Activated CD8-positive, alpha-beta T cell treated with anti-CD3 and anti-CD28 coated beads for 36 hours (primary cell): Measurements from ENCODE around the gene NUDT3. TPM values are rescaled to one million over a fixed set of nuclear protein-coding genes. Genes with fewer than 3 reads are reported as not detected.

Experiments
- ATAC-seq: fragments of 200-7000 bp; cut with Tn5 transposase; one replicate; pipeline ENCODE4 v1.10.0; 2021; ENCODE audit warnings: mild to moderate bottlenecking, moderate library complexity
- CTCF ChIA-PET: fragments of 350-600 bp; sonication (Branson Sonifier 250); formaldehyde crosslinking; loops from one replicate; lab custom pipeline; 2021; ENCODE audit warnings: antibody characterized with exemption; lab: Charles Lee
- POLR2A ChIA-PET: fragments of 350-600 bp; sonication (Branson Sonifier 250); formaldehyde crosslinking; loops from one replicate; lab custom pipeline; 2021; ENCODE audit warnings: antibody characterized with exemption; lab: Charles Lee
- DNase-seq: peaks from one replicate; pipeline ENCODE4 v3.0.0-alpha.2; 2020
- H3K27ac Mint-ChIP-seq: one replicate; pipeline ENCODE4 v1.8.0; 2021; ENCODE audit warnings: mild to moderate bottlenecking, mixed read lengths
- H3K27me3 Mint-ChIP-seq: one replicate; pipeline ENCODE4 v1.8.0; 2021; ENCODE audit warnings: mixed read lengths
- H3K36me3 Mint-ChIP-seq: one replicate; pipeline ENCODE4 v1.8.0; 2021; ENCODE audit warnings: low read depth, mixed read lengths
- H3K4me1 Mint-ChIP-seq: one replicate; pipeline ENCODE4 v1.8.0; 2021; ENCODE audit warnings: low read depth, mixed read lengths
- H3K4me3 Mint-ChIP-seq: one replicate; pipeline ENCODE4 v1.8.0; 2021; ENCODE audit warnings: mild to moderate bottlenecking, moderate library complexity, mixed read lengths
- H3K9me3 Mint-ChIP-seq: one replicate; pipeline ENCODE4 v1.8.0; 2021; ENCODE audit warnings: mixed read lengths
- intact Hi-C: fragments of 100-400 bp; cut with micrococcal nuclease; formaldehyde crosslinking; loops from one replicate; pipeline ENCODE4 v1.10.0; 2022
- total RNA-seq, 2 experiments: library from RNA; stranded (reverse); gene quantifications; one replicate each; pipeline ENCODE4 v1.2.3, GENCODE V29; 2021
- TF ChIP-seq, protein P1 (sequence below): fragments of 200-600 bp; IDR thresholded peaks from one replicate; pipeline ENCODE4 v1.8.0; 2022; ENCODE audit warnings: antibody characterized with exemption, mild to moderate bottlenecking

NUDT3 gene
- total RNA-seq, 2 experiments from 2014 or later, result 15.0 to 15.2 TPM

DNA sequence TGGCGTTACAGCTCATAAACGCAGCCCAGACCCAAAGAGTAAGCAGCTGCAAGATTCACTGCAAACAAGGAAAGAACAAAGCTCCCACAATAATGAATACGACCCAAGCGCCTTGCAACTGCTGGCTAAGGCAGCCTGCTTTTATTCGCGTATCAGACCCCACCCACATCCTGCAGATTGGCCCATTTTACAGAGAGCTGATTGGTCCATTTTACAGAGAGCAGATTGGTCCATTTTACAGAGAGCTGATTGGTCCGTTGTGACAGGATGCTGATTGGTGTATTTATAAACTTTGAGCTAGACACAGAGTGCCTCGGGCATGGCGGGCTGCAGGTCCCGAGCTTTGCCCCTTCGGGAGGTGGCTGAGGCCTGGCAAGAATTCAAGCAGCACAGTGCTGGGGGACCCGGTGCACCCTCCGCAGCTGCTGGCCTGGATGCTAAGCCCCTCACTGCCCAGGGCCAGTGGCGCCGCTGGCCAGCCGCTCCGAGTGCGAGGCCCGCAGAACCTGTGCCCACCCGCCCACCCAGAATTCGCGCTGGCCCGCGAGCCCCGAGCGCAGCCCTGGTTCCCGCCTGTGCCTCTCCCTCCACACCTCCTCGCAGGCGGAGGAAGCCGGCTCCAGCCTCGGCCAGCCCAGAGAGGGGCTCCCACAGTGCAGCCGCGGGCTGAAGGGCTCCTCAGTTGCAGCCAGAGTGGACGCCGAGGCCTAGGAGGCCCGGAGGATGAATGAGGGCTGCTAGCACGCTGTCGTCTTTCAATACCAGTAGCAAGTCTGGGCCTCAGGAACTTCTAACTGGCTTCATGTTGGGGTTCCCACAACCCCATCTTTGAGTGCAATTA, 44.6 kb upstream of the NUDT3 start:
- Mint-ChIP-seq H3K27ac (no peak overlapping the region), H3K36me3 (no peaks in the 10 kb centered on the region), H3K4me3 (no peak overlapping the region), H3K27me3 (no peaks in the 10 kb centered on the region), H3K9me3 (no peaks in the 10 kb centered on the region), H3K4me1 (no peaks in the 10 kb centered on the region)
- TF ChIP-seq, protein P1, sequence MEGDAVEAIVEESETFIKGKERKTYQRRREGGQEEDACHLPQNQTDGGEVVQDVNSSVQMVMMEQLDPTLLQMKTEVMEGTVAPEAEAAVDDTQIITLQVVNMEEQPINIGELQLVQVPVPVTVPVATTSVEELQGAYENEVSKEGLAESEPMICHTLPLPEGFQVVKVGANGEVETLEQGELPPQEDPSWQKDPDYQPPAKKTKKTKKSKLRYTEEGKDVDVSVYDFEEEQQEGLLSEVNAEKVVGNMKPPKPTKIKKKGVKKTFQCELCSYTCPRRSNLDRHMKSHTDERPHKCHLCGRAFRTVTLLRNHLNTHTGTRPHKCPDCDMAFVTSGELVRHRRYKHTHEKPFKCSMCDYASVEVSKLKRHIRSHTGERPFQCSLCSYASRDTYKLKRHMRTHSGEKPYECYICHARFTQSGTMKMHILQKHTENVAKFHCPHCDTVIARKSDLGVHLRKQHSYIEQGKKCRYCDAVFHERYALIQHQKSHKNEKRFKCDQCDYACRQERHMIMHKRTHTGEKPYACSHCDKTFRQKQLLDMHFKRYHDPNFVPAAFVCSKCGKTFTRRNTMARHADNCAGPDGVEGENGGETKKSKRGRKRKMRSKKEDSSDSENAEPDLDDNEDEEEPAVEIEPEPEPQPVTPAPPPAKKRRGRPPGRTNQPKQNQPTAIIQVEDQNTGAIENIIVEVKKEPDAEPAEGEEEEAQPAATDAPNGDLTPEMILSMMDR, result no peak
- intact Hi-C loops, result no loop called here
- POLR2A ChIA-PET, result interaction anchor here (1.8 kb wide), 1 partner anchor 21 kb away, joined by 6 read pairs; no protein-coding TSS in a partner anchor
- DNase-seq (no peak), ATAC-seq (no peak)
- CTCF ChIA-PET, result no interaction called here

DNA sequence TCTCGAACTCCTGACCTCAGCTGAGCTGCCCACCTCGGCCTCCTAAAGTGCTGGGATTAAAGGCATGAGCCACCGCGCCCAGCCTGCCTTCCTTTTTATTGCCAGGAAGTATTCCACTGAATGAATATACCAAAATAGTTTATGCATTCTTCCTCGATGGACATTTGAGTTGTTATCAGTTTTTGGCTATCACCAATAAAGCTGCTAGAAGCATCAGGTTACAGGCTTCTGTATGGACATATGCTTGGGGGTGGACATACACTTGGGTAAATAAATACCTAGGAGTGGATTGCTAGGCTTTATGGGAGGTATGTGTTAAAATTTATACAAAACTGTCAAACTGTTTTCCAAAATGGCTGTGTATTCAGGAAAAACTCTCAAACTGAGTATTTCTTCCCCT, 43.4 kb upstream of the NUDT3 start:
- Mint-ChIP-seq H3K9me3 (no peaks in the 10 kb centered on the region), H3K27ac (no peak overlapping the region), H3K36me3 (no peaks in the 10 kb centered on the region), H3K27me3 (no peaks in the 10 kb centered on the region), H3K4me3 (no peak overlapping the region), H3K4me1 (no peaks in the 10 kb centered on the region)
- intact Hi-C loops, result no loop called here
- TF ChIP-seq, protein P1, result no peak
- ChIA-PET CTCF (no interaction called here), POLR2A (interaction anchor here (1.8 kb wide), 1 partner anchor 20 kb away, joined by 6 read pairs; no protein-coding TSS in a partner anchor)
- DNase-seq (no peak), ATAC-seq (no peak)

DNA sequence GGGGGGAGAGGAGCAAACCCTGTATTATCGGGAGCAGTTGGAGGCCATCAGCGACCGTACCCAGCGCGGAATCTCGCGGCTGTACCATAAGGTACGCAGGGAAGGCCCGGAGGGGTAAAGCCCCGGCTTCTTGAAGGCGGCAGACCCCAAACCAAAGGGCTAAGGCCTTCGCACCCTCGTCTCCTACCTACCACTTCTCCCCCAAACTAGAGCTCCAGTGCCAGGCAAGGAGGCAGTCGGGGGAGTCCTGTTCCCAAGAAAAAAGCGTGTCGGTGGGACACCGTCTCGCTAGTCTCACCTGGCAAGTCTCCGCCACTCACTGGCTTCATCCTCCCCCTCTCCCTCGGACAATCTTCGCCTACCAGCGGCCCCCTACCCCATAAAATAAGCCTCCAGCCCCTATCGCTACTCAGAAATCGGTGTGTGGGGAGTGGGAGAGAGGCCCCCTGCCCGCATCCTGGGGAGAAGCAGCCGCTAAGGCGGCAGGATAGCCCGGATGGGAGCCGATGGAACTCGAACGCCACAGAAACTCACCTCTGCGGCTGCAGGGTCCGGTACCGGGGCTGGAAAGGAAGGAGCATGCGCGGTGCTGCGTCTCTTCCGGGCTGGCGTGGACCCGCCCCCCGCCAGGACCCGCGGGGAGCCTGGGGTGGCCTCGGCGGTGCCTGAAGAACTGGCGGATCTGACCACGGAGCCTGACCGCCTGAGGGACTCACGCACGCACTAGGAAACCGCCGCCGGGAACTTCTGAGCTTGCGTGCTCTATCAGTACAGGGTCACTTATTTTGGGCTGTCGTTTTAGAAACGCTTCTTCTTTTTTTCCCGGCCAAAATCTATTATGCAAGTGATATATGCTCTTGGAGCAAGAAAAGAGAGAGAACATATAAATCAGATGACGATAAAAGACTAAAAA, 33.3 kb upstream of the NUDT3 start, which contains the start of gene RPS10:
RPS10 (minus strand) TSS at position 572 of the 913 bp plus-strand sequence. CDS start 848 bp downstream, outside the sequence.
- POLR2A ChIA-PET, result interaction anchor here (0.6 to 5.0 kb wide), 15 partner anchors 10 to 366 kb away, joined by 3 to 63 read pairs (median 4); partner anchors contain the start of genes BLTP3A, HMGA1, NUDT3 and SMIM29
- TF ChIP-seq, protein P1, result no peak
- CTCF ChIA-PET, result interaction anchor here (0.8 to 1.4 kb wide), 4 partner anchors 11 to 176 kb away, joined by 3 to 7 read pairs (median 4); partner anchors contain the start of gene SMIM29
- H3K27me3 Mint-ChIP-seq, result peaks cover 2% of the 10 kb centered on the region
- ATAC-seq (peak; percentile 98), DNase-seq (peak; percentile 92)
- H3K9me3 Mint-ChIP-seq, result no peaks in the 10 kb centered on the region
- H3K36me3 Mint-ChIP-seq, result peaks cover 48% of the 10 kb centered on the region
- peak within 1 kb of the TSS; percentile 100 for H3K27ac Mint-ChIP-seq
- H3K4me1 Mint-ChIP-seq, result peaks cover 33% of the 10 kb centered on the region
- intact Hi-C loops, result no loop called here
- H3K4me3 Mint-ChIP-seq, result peak within 1 kb of the TSS; percentile 98

DNA sequence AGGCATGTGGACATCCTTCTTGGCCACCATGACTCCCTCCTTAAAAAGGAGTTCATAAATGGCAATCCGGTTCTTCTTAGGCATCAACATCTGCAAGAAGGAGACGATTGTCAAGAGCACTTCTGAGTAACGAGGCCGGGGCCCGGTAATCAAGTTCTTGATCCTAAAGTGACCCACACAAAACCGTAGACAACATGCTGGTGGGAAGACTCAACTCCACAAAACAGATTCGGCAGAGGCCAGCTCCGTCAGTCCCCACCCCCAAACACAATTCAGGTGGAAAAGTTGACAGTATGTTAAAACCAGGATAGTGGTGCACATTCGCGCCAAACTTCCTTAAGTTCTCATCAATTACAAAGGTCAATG, 32.6 kb upstream of the NUDT3 start:
- no peak for ATAC-seq
- H3K27me3 Mint-ChIP-seq, result peaks cover 2% of the 10 kb centered on the region
- H3K9me3 Mint-ChIP-seq, result no peaks in the 10 kb centered on the region
- ChIA-PET CTCF (interaction anchor here (0.8 to 2.0 kb wide), 3 partner anchors 10 to 175 kb away, joined by 3 to 9 read pairs (median 3); no protein-coding TSS in a partner anchor), POLR2A (interaction anchor here (0.6 to 5.0 kb wide), 11 partner anchors 10 to 1065 kb away, joined by 3 to 63 read pairs (median 4); partner anchors contain the start of genes BLTP3A, HMGA1, NUDT3 and SMIM29)
- H3K4me3 Mint-ChIP-seq, result peak overlapping the region; percentile 98
- peaks cover 36% of the 10 kb centered on the region for H3K4me1 Mint-ChIP-seq
- DNase-seq, result peak; percentile 27
- H3K27ac Mint-ChIP-seq, result peak overlapping the region; percentile 100
- intact Hi-C loops, result no loop called here
- H3K36me3 Mint-ChIP-seq, result peaks cover 51% of the 10 kb centered on the region
- TF ChIP-seq, protein P1, result no peak
